Cardiac fibroblast (primary cell): ENCODE results near the gene DHX32.

Experiments used
- DNase-seq, 2 donors: peaks; one replicate each; pipeline versions ENCODE4 v3.0.0 to v3.0.0-alpha.2; 2010; ENCODE audit warnings: low read depth in 2 of 2
- H3K4me3 ChIP-seq, 2 donors: replicated peaks in 1 of 2; 1 replicate in 1 of 2; 2 replicates in 1 of 2; pipeline ENCODE4 v1.5.1; 2011; ENCODE audit warnings: low read depth in 2 of 2, low read length in 2 of 2, mild to moderate bottlenecking in 2 of 2, moderate library complexity in 1 of 2
- TF ChIP-seq, protein P1 (sequence below): IDR thresholded peaks from one replicate; pipeline ENCODE4 v1.5.1; 2011; ENCODE audit warnings: low read depth, mild to moderate bottlenecking, low read length, inconsistent platforms

Gene DHX32

GRCh38 chr10:125852487-125852886 is 28.6 kb downstream of the DHX32 start:
- TF ChIP-seq, protein P1, sequence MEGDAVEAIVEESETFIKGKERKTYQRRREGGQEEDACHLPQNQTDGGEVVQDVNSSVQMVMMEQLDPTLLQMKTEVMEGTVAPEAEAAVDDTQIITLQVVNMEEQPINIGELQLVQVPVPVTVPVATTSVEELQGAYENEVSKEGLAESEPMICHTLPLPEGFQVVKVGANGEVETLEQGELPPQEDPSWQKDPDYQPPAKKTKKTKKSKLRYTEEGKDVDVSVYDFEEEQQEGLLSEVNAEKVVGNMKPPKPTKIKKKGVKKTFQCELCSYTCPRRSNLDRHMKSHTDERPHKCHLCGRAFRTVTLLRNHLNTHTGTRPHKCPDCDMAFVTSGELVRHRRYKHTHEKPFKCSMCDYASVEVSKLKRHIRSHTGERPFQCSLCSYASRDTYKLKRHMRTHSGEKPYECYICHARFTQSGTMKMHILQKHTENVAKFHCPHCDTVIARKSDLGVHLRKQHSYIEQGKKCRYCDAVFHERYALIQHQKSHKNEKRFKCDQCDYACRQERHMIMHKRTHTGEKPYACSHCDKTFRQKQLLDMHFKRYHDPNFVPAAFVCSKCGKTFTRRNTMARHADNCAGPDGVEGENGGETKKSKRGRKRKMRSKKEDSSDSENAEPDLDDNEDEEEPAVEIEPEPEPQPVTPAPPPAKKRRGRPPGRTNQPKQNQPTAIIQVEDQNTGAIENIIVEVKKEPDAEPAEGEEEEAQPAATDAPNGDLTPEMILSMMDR: no peak
- no peak overlapping the region for H3K4me3 ChIP-seq
- no peak for DNase-seq

- no peak for DNase-seq
- no peak overlapping the region for H3K4me3 ChIP-seq
- TF ChIP-seq, protein P1: no peak
Measured at GRCh38 chr10:125850766-125851731, 30.0 kb downstream of the DHX32 start.

DNA sequence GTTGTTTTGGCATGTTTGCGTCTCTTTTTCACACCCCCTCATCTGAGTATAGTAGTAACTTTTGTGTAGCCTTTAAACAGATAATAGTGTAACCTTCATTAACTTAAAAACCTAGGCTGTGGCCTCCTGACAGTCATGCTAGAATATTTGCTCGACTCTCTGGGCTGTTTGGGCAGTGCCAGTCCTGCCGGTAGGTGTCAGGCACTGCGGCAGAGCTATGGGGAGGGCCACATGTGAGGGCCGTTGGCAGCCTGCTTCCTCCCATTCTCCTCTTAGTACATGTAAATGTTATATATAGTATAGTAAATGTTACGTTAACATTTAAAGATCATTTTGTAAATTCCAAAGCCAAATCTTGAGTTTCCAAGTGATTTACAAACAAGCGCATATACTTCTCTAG is 31.6 kb downstream of the DHX32 start:
- DNase-seq: no peak
- TF ChIP-seq, protein P1: no peak
- no peak overlapping the region for H3K4me3 ChIP-seq

DNA sequence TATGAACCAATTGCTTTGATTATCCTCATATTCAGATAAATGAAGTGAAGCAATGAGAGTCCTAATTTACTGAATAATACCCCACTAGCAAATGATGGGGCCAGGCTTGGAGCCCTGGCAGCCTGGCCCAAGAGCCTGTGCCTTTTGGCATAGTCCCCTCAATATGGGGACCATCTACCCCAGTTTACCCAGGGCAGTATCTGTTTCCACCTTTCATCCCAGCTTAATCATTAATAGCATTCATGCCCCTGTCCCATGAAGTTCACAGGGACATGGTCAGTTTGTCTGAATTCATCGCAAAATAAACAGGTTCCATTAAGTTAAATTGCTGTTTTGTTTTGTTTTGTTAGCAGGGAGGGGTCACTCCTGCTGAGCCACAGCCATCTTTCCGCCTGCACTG is 32.2 kb downstream of the DHX32 start:
- no peak overlapping the region for H3K4me3 ChIP-seq
- TF ChIP-seq, protein P1: no peak
- DNase-seq: no peak

DNA sequence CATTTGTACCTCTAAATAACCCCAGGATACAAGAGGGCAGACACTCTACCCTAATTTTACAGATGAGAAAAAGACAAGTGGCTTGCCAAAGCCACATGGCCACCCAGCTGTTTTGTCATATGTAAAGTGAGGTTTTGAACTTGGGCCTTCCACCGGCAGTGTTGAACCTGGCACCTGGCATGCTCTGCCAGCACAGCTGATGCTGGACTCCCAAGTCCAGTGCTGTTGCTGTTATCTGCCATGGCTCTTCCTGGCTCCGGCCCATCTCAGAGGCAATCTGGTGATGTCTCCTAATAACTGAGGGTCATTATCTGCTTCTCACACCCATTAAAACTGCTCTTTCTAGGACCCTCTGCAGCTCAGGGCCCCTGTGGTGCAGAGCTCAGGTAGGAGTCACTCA is 32.7 kb downstream of the DHX32 start:
- no peak overlapping the region for H3K4me3 ChIP-seq
- DNase-seq: no peak
- TF ChIP-seq, protein P1: no peak

DNA sequence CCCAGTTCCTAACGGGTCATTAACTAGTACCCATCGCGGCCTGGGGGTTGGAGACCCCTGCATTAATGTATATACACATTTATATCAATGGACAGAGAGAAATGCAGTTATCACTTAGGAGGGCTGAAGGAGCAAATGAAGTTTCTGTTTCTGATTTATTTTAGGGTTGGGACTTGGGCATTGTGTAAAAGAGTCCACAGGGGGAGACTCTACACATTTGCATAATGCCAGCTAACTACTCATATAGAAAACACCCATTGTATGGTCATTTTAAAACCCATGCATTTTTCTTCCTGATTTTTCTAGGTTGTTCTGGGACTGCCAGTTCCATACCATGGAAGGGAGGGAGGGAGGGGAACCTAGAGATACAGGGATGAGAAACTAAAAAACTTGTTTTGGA is 34.2 kb downstream of the DHX32 start:
- TF ChIP-seq, protein P1: no peak
- no peak overlapping the region for H3K4me3 ChIP-seq
- DNase-seq: no peak

GRCh38 chr10:125845617-125846016 is 35.5 kb downstream of the DHX32 start:
- no peak for DNase-seq
- TF ChIP-seq, protein P1: no peak
- H3K4me3 ChIP-seq: no peak overlapping the region
